AG10803 (cell line): ENCODE data around the gene CDH22.

Experiments used
- DNase-seq: peaks from one replicate; pipeline ENCODE4 v3.0.0; 2010; ENCODE audit warnings: low read depth
- H3K4me3 ChIP-seq: 2 replicates; pipeline ENCODE4 v1.5.1; 2011; ENCODE audit warnings: mild to moderate bottlenecking, low read length, control low read depth
- CTCF ChIP-seq: conservative IDR thresholded peaks from 2 replicates; pipeline ENCODE4 v1.5.1; 2011; ENCODE audit warnings: mild to moderate bottlenecking, low read length, control low read depth, inconsistent platforms

Gene CDH22

DNA sequence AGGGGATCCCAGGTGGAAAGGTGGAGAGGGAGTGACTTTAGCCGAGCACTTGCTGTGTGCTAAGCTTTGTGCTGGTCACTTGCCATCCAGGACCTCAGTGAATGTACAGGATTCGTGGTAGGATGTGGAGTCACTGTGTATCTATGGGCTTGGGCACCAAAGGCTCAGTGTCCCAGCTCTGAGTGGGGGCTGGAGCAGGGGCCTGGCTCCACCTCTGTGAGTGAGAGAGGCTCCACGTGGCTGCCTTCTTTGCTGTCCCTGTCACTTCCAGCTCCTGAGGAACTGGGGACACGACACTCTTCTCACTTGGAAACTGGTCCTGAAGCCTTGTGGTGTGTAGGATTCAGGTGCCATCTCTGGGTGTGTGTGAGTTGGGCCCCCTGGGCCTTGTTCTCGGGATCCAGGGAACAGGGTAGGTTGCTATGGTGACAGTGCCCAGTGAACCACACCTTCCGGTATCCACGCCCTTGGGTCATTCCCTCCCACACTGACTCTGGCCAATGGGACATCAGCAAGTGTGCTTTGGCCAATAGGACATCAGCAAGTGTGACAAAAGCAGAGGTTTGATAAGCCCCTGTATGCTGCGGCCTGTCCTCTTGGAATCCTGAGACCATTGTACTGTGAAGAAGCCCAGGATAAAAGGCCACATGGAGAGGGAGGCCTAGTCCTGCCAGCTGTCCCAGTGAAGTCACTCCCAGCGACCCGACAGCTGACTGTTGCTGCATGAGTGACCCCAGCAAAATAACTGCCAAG is 87.7 kb downstream of the CDH22 start:
- DNase-seq, result no peak
- TF ChIP-seq CTCF, result no peak
- H3K4me3 ChIP-seq, result no peak overlapping the region

GRCh38 chr20:46219920-46220319 is 88.4 kb downstream of the CDH22 start:
- no peak for TF ChIP-seq CTCF

GRCh38 chr20:46219190-46219589 is 89.1 kb downstream of the CDH22 start:
- DNase-seq, result no peak
- TF ChIP-seq CTCF, result no peak
- H3K4me3 ChIP-seq, result no peak overlapping the region

More at GRCh38 chr20:46219920-46220319, 88.4 kb downstream of the CDH22 start:
- no peak for DNase-seq
- H3K4me3 ChIP-seq, result no peak overlapping the region

DNA sequence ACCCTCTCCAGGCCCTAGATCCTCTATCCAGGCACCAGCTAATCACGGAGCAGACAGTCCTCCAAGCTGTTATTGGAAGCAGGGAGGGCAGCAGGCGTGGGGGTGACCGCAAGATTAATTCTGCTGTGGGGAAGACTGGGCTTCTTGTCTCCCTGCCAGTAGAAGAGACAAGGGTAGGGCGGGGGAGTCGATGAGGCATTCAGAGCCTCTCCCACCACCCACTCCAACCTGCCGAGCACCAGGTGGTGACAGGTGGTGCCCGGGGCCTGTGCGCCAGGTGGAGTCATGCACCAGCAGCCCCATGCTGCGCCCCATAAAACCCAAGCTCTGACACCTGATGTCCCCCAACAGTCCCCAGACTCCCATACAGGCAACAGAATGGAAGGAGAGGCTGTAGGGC is 89.6 kb downstream of the CDH22 start:
- no peak overlapping the region for H3K4me3 ChIP-seq
- DNase-seq, result no peak
- no peak for TF ChIP-seq CTCF

- TF ChIP-seq CTCF, result no peak
- no peak overlapping the region for H3K4me3 ChIP-seq
- DNase-seq, result no peak
Measured at GRCh38 chr20:46217583-46217982, 90.7 kb downstream of the CDH22 start.

GRCh38 chr20:46216770-46217464 is 91.4 kb downstream of the CDH22 start:
- no peak for TF ChIP-seq CTCF
- H3K4me3 ChIP-seq, result no peak overlapping the region
- no peak for DNase-seq
